Fibroblast of lung (primary cell): Measurements from ENCODE around the gene SMOC2. TPM values are rescaled to one million over a fixed set of nuclear protein-coding genes. Genes with fewer than 3 reads are reported as not detected.

Experiments used
- DNase-seq, 2 donors: peaks; one replicate each; pipeline versions ENCODE4 v3.0.0 to v3.0.0-alpha.2; 2010; ENCODE audit warnings: low read depth in 2 of 2
- H2AFZ ChIP-seq: 2 replicates; pipeline ENCODE4 v1.5.1; 2012; ENCODE audit warnings: low read length, control low read depth, inconsistent platforms
- H3K27ac ChIP-seq: 2 replicates; pipeline ENCODE4 v1.5.1; 2011; ENCODE audit warnings: low read length, control low read depth; ENCODE audit not compliant: insufficient read depth
- H3K27me3 ChIP-seq: 2 replicates; pipeline ENCODE4 v1.5.1; 2011; ENCODE audit warnings: mild to moderate bottlenecking, low read length; ENCODE audit not compliant: control insufficient read depth, insufficient read depth
- H3K36me3 ChIP-seq: 2 replicates; pipeline ENCODE4 v1.5.1; 2011; ENCODE audit warnings: low read length; ENCODE audit not compliant: control insufficient read depth, insufficient read depth
- H3K4me1 ChIP-seq: 2 replicates; pipeline ENCODE4 v1.5.1; 2011; ENCODE audit warnings: low read length; ENCODE audit not compliant: control insufficient read depth, insufficient read depth; ENCODE audit errors: extremely low read depth
- H3K4me2 ChIP-seq: 2 replicates; pipeline ENCODE4 v1.5.1; 2011; ENCODE audit warnings: low read length, control low read depth; ENCODE audit not compliant: insufficient read depth; ENCODE audit errors: extremely low read depth
- H3K4me3 ChIP-seq, 4 experiments: fragments of 200-600 bp in 1 of 4; sonication (generic) in 1 of 4; replicated peaks in 1 of 4; 2 replicates each; pipeline ENCODE4 v1.5.1; 2011 to 2016; ENCODE audit warnings: low read length in 4 of 4, low read depth in 3 of 4, mild to moderate bottlenecking in 3 of 4, control low read depth in 2 of 4, inconsistent platforms in 1 of 4, mixed read lengths in 1 of 4; ENCODE audit not compliant: insufficient read depth in 1 of 4; ENCODE audit errors: control extremely low read depth in 1 of 4
- H3K79me2 ChIP-seq: 2 replicates; pipeline ENCODE4 v1.5.1; 2012; ENCODE audit warnings: mild to moderate bottlenecking, low read length, inconsistent platforms; ENCODE audit not compliant: control insufficient read depth, insufficient read depth
- H3K9ac ChIP-seq: 2 replicates; pipeline ENCODE4 v1.5.1; 2011; ENCODE audit warnings: mild to moderate bottlenecking, low read length, control low read depth; ENCODE audit not compliant: insufficient read depth
- H3K9me3 ChIP-seq: 2 replicates; pipeline ENCODE4 v1.5.1; 2012; ENCODE audit warnings: low read depth, low read length; ENCODE audit not compliant: control insufficient read depth, insufficient read depth
- H4K20me1 ChIP-seq: 2 replicates; pipeline ENCODE4 v1.5.1; 2011; ENCODE audit warnings: low read length; ENCODE audit not compliant: control insufficient read depth, insufficient read depth; ENCODE audit errors: extremely low read depth
- CTCF ChIP-seq, 2 donors: IDR thresholded peaks in 1 of 2; conservative IDR thresholded peaks in 1 of 2; 1 replicate in 1 of 2; 2 replicates in 1 of 2; pipeline ENCODE4 v1.5.1; 2011 to 2012; ENCODE audit warnings: low read length in 2 of 2, control low read depth in 1 of 2, inconsistent platforms in 1 of 2, low read depth in 1 of 2, mild to moderate bottlenecking in 1 of 2
- EZH2 ChIP-seq: IDR thresholded peaks from 2 replicates; pipeline ENCODE4 v1.5.1; 2012; ENCODE audit warnings: low read length, control low read depth, mild to moderate bottlenecking; ENCODE audit errors: missing control alignments
- polyA plus RNA-seq, 2 donors: library from polyadenylated mRNA; depleted of rRNA in 1 of 2; stranded (reverse) in 1 of 2; unstranded in 1 of 2; fragments of >200 nt; gene quantifications; 2 replicates each; pipeline ENCODE4 v1.2.1, GENCODE V29; 2011 to 2012; ENCODE audit warnings: missing spikeins in 1 of 2
- total RNA-seq: library from RNA; depleted of rRNA; stranded (reverse); fragments of >200 nt; gene quantifications from 2 replicates; pipeline ENCODE4 v1.2.1, GENCODE V29; 2014

Gene SMOC2
- total and polyA plus RNA-seq, 2 donors (not counting 1 experiment from before 2014, with no cell fraction given) = not detected

- TF ChIP-seq CTCF (conservative IDR thresholded peaks at IDR 0.05 in 1 of 2, IDR thresholded peaks at IDR 0.05 in 1 of 2; ENCODE audit: low read depth in 1 of 2, low read length in 2 of 2) = no peak
Measured at GRCh38 chr6:168428863-168429262, 12.1 kb upstream of the SMOC2 start.

GRCh38 chr6:168432196-168432595, 8.8 kb upstream of the SMOC2 start:
- Histone ChIP-seq H3K4me3 (no peak overlapping the region), H4K20me1 (no peaks in the 10 kb centered on the region), H3K36me3 (no peaks in the 10 kb centered on the region), H3K4me2 (no peak overlapping the region), H3K9me3 (no peaks in the 10 kb centered on the region), H3K4me1 (no peaks in the 10 kb centered on the region), H3K9ac (no peak overlapping the region), H2AFZ (no peak overlapping the region), H3K79me2 (no peaks in the 10 kb centered on the region), H3K27me3 (no peaks in the 10 kb centered on the region), H3K27ac (no peak overlapping the region)
- DNase-seq = no peak
- TF ChIP-seq CTCF (conservative IDR thresholded peaks at IDR 0.05 in 1 of 2, IDR thresholded peaks at IDR 0.05 in 1 of 2; ENCODE audit: low read depth in 1 of 2, low read length in 2 of 2) = no peak
- no peak for TF ChIP-seq EZH2

More at GRCh38 chr6:168428863-168429262, 12.1 kb upstream of the SMOC2 start:
- Histone ChIP-seq H3K4me2 (no peak overlapping the region), H3K9ac (no peak overlapping the region), H4K20me1 (no peaks in the 10 kb centered on the region), H3K36me3 (no peaks in the 10 kb centered on the region), H3K4me3 (no peak overlapping the region), H2AFZ (no peak overlapping the region), H3K79me2 (no peaks in the 10 kb centered on the region), H3K27ac (no peak overlapping the region), H3K9me3 (no peaks in the 10 kb centered on the region), H3K4me1 (no peaks in the 10 kb centered on the region), H3K27me3 (no peaks in the 10 kb centered on the region)
- no peak for DNase-seq

GRCh38 chr6:168433898-168434297, 7.1 kb upstream of the SMOC2 start:
- H3K79me2 ChIP-seq = no peaks in the 10 kb centered on the region
- H3K36me3 ChIP-seq = no peaks in the 10 kb centered on the region
- TF ChIP-seq CTCF (conservative IDR thresholded peaks at IDR 0.05 in 1 of 2, IDR thresholded peaks at IDR 0.05 in 1 of 2; ENCODE audit: low read depth in 1 of 2, low read length in 2 of 2) (no peak), EZH2 (no peak)
- H2AFZ ChIP-seq = no peak overlapping the region
- no peak overlapping the region for H3K4me3 ChIP-seq
- DNase-seq = no peak
- H3K4me2 ChIP-seq = no peak overlapping the region
- H3K27me3 ChIP-seq = no peaks in the 10 kb centered on the region
- no peak overlapping the region for H3K27ac ChIP-seq
- no peaks in the 10 kb centered on the region for H3K9me3 ChIP-seq
- no peaks in the 10 kb centered on the region for H3K4me1 ChIP-seq
- H4K20me1 ChIP-seq = no peaks in the 10 kb centered on the region
- H3K9ac ChIP-seq = no peak overlapping the region
